HepG2 (cell line): ENCODE measurements around the gene ELL. TPM values are rescaled to one million over a fixed set of nuclear protein-coding genes. Genes with fewer than 3 reads are reported as not detected.
A peak's percentile ranks its signal among the peaks of the same experiment; 100 is the strongest.

ENCODE experiments used
- CHD2 ChIP-seq: IDR thresholded peaks from 2 replicates; pipeline ENCODE4 v1.6.1; 2011; ENCODE audit warnings: low read depth, low read length, improper control_type of control experiment
- HES4 ChIP-seq: sonication (generic); formaldehyde crosslinking; IDR thresholded peaks from 2 replicates; pipeline ENCODE4 v1.9.0; 2021; ENCODE audit warnings: mild to moderate bottlenecking, missing genetic modification reagents, borderline replicate concordance
- HMGA1 ChIP-seq: sonication (generic); formaldehyde crosslinking; conservative IDR thresholded peaks from 2 replicates; pipeline ENCODE4 v1.4.0; 2020; ENCODE audit warnings: missing genetic modification reagents
- MAFK ChIP-seq, 2 experiments: IDR thresholded peaks in 1 of 2; conservative IDR thresholded peaks in 1 of 2; 2 replicates each; pipeline ENCODE4 v1.6.1; 2011; ENCODE audit warnings: improper control_type of control experiment in 2 of 2, low read length in 2 of 2
- MYC ChIP-seq: sonication (generic); formaldehyde crosslinking; IDR thresholded peaks from 2 replicates; pipeline ENCODE4 v1.9.0; 2021; ENCODE audit warnings: missing genetic modification reagents, borderline replicate concordance
- NFYB ChIP-seq: sonication (generic); formaldehyde crosslinking; IDR thresholded peaks from 2 replicates; pipeline ENCODE4 v1.4.0; 2020; ENCODE audit warnings: missing genetic modification reagents
- REL ChIP-seq: sonication (generic); formaldehyde crosslinking; conservative IDR thresholded peaks from 2 replicates; pipeline ENCODE4 v1.8.0; 2022; ENCODE audit warnings: mild to moderate bottlenecking, missing genetic modification reagents, moderate library complexity
- RELA ChIP-seq: sonication (generic); formaldehyde crosslinking; IDR thresholded peaks from 2 replicates; pipeline ENCODE4 v1.4.0; 2020; ENCODE audit warnings: missing genetic modification reagents
- RFXAP ChIP-seq: sonication (generic); formaldehyde crosslinking; IDR thresholded peaks from 2 replicates; pipeline ENCODE4 v1.4.0; 2020; ENCODE audit warnings: missing genetic modification reagents, borderline replicate concordance
- SOX13 ChIP-seq, 3 experiments: fragments of 450-650 bp in 1 of 3; sonication (generic) in 1 of 3; formaldehyde crosslinking in 1 of 3; IDR thresholded peaks in 2 of 3; conservative IDR thresholded peaks in 1 of 3; 2 replicates each; pipeline versions ENCODE4 v1.5.0 to v1.6.1; 2016 to 2020; ENCODE audit warnings: antibody characterized with exemption in 1 of 3, mild to moderate bottlenecking in 1 of 3, missing compliant biosample characterization in 1 of 3, missing genetic modification reagents in 1 of 3, moderate library complexity in 1 of 3
- SRSF4 ChIP-seq: fragments of 200-400 bp; formaldehyde crosslinking; IDR thresholded peaks from one replicate; pipeline ENCODE4 v1.6.1; 2018; ENCODE audit warnings: mild to moderate bottlenecking, low read depth, low read length, moderate library complexity; ENCODE audit not compliant: poor library complexity, severe bottlenecking
- SSRP1 ChIP-seq: IDR thresholded peaks from 2 replicates; pipeline ENCODE4 v1.6.1; 2016; ENCODE audit warnings: control low read depth
- THRA ChIP-seq: sonication (generic); formaldehyde crosslinking; IDR thresholded peaks from 2 replicates; pipeline ENCODE4 v1.4.0; 2020; ENCODE audit warnings: missing genetic modification reagents, borderline replicate concordance
- U2AF1 ChIP-seq: fragments of 200-400 bp; formaldehyde crosslinking; optimal IDR thresholded peaks from 2 replicates; pipeline ENCODE3; 2017; ENCODE audit warnings: mild to moderate bottlenecking, low read depth, low read length
- ZNF703 ChIP-seq: sonication (generic); formaldehyde crosslinking; IDR thresholded peaks from 2 replicates; pipeline ENCODE4 v1.5.1; 2020; ENCODE audit warnings: missing genetic modification reagents, mild to moderate bottlenecking, moderate library complexity, borderline replicate concordance
- ZSCAN5A ChIP-seq: sonication (generic); formaldehyde crosslinking; IDR thresholded peaks from 2 replicates; pipeline ENCODE4 v1.8.0; 2022; ENCODE audit warnings: mild to moderate bottlenecking, missing genetic modification reagents, borderline replicate concordance
- polyA plus RNA-seq, 8 experiments: library from polyadenylated mRNA; depleted of rRNA in 3 of 8; stranded (reverse) in 7 of 8; unstranded in 1 of 8; fragments of >200 nt; fragmentation: Illumina TruSeq in 4 of 8; extraction: Trizol in 4 of 8; gene quantifications; 2 replicates each; pipeline versions ENCODE4 v1.2.1 to v1.2.3, GENCODE V29; 2011 to 2016; ENCODE audit warnings: low read depth in 4 of 8, missing spikeins in 1 of 8, mixed read lengths in 1 of 8; ENCODE audit not compliant: insufficient read depth in 1 of 8
- total RNA-seq, 5 experiments: library from RNA; depleted of rRNA; stranded (reverse); fragments of >200 nt; fragmentation: Illumina TruSeq; extraction: Trizol; gene quantifications; 2 replicates each; pipeline ENCODE4 v1.2.3, GENCODE V29; 2016; ENCODE audit warnings: low read depth in 1 of 5
- TF ChIP-seq, protein P1 (sequence below): IDR thresholded peaks from 2 replicates; pipeline ENCODE4 v1.6.1; 2016; ENCODE audit warnings: mild to moderate bottlenecking, missing biosample characterization, missing genetic modification reagents
- TF ChIP-seq, protein P2 (sequence below): sonication (generic); formaldehyde crosslinking; IDR thresholded peaks from 2 replicates; pipeline ENCODE4 v1.8.1; 2023; ENCODE audit warnings: missing genetic modification reagents, mild to moderate bottlenecking, borderline replicate concordance
- TF ChIP-seq, protein P3 (sequence below): sonication (generic); formaldehyde crosslinking; IDR thresholded peaks from 2 replicates; pipeline ENCODE4 v1.5.0; 2020; ENCODE audit warnings: missing genetic modification reagents
- TF ChIP-seq, protein P4 (sequence below): sonication (generic); formaldehyde crosslinking; IDR thresholded peaks from 2 replicates; pipeline ENCODE4 v1.8.0; 2022; ENCODE audit warnings: mild to moderate bottlenecking, missing genetic modification reagents
- TF ChIP-seq, protein P5 (sequence below): IDR thresholded peaks from 2 replicates; pipeline ENCODE4 v1.6.1; 2016

The ELL gene
- total and polyA plus RNA-seq, 2 of the 13 experiments (the other 11 are each of a cell fraction or from before 2014, with no cell fraction given), result 3.7 to 5.4 TPM

- TF ChIP-seq MAFK (conservative IDR thresholded peaks at IDR 0.05 in 1 of 2, IDR thresholded peaks at IDR 0.05 in 1 of 2; ENCODE audit: low read length in 2 of 2) (no peak), RELA (CRISPR knock-in tag) (no peak), THRA (CRISPR knock-in tag) (no peak; the same call in 1 of the 2 replicates), HES4 (CRISPR knock-in tag) (no peak), SRSF4 (no peak), SSRP1 (CRISPR knock-in tag) (no peak), SOX13 (IDR thresholded peaks at IDR 0.05) (no peak), SOX13 (CRISPR knock-in tag; conservative IDR thresholded peaks at IDR 0.05 in 1 of 2, IDR thresholded peaks at IDR 0.05 in 1 of 2) (no peak; a peak in 1 of 4 replicates), U2AF1 (no peak), REL (CRISPR knock-in tag) (no peak), ZNF703 (no peak), HMGA1 (CRISPR knock-in tag) (no peak), NFYB (peak; percentile 68), MYC (CRISPR knock-in tag) (peak; percentile 88), RFXAP (CRISPR knock-in tag) (no peak), ZSCAN5A (CRISPR knock-in tag) (no peak), CHD2 (no peak)
- TF ChIP-seq, protein P1, sequence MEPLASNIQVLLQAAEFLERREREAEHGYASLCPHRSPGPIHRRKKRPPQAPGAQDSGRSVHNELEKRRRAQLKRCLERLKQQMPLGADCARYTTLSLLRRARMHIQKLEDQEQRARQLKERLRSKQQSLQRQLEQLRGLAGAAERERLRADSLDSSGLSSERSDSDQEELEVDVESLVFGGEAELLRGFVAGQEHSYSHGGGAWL (CRISPR knock-in tag), result no peak
- TF ChIP-seq, protein P2, sequence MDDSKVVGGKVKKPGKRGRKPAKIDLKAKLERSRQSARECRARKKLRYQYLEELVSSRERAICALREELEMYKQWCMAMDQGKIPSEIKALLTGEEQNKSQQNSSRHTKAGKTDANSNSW, result no peak
- TF ChIP-seq, protein P3, sequence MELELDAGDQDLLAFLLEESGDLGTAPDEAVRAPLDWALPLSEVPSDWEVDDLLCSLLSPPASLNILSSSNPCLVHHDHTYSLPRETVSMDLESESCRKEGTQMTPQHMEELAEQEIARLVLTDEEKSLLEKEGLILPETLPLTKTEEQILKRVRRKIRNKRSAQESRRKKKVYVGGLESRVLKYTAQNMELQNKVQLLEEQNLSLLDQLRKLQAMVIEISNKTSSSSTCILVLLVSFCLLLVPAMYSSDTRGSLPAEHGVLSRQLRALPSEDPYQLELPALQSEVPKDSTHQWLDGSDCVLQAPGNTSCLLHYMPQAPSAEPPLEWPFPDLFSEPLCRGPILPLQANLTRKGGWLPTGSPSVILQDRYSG (CRISPR knock-in tag), result no peak
- TF ChIP-seq, protein P4, sequence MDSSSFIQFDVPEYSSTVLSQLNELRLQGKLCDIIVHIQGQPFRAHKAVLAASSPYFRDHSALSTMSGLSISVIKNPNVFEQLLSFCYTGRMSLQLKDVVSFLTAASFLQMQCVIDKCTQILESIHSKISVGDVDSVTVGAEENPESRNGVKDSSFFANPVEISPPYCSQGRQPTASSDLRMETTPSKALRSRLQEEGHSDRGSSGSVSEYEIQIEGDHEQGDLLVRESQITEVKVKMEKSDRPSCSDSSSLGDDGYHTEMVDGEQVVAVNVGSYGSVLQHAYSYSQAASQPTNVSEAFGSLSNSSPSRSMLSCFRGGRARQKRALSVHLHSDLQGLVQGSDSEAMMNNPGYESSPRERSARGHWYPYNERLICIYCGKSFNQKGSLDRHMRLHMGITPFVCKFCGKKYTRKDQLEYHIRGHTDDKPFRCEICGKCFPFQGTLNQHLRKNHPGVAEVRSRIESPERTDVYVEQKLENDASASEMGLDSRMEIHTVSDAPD, result no peak; the same call in 1 of the 2 replicates
- TF ChIP-seq, protein P5, sequence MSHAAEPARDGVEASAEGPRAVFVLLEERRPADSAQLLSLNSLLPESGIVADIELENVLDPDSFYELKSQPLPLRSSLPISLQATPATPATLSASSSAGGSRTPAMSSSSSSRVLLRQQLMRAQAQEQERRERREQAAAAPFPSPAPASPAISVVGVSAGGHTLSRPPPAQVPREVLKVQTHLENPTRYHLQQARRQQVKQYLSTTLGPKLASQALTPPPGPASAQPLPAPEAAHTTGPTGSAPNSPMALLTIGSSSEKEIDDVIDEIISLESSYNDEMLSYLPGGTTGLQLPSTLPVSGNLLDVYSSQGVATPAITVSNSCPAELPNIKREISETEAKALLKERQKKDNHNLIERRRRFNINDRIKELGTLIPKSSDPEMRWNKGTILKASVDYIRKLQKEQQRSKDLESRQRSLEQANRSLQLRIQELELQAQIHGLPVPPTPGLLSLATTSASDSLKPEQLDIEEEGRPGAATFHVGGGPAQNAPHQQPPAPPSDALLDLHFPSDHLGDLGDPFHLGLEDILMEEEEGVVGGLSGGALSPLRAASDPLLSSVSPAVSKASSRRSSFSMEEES (CRISPR knock-in tag), result peak; percentile 65
Measured at GRCh38 chr19:18557411-18558201, 35.7 kb upstream of the ELL start, which contains the start of gene KXD1 (continued).
